Prostate gland (tissue), 2 donors: ENCODE measurements around the gene CNTNAP2. TPM values are rescaled to one million over a fixed set of nuclear protein-coding genes. Genes with fewer than 3 reads are reported as not detected.

Source experiments
- DNase-seq: peaks from one replicate; pipeline ENCODE4 v3.0.0-alpha.2; 2019; ENCODE audit warnings: low spot score
- H3K27ac ChIP-seq, 2 donors: fragments of 200-600 bp; sonication (generic); 2 replicates each; pipeline ENCODE4 v1.5.1; 2017 to 2019
- H3K27me3 ChIP-seq: fragments of 200-600 bp; sonication (generic); replicated peaks from 2 replicates; pipeline ENCODE4 v1.5.1; 2019; ENCODE audit not compliant: insufficient read depth
- H3K36me3 ChIP-seq, 2 donors: fragments of 200-600 bp; sonication (generic); 1 replicate in 1 of 2; 2 replicates in 1 of 2; pipeline versions ENCODE4 v1.5.1 to v1.8.1; 2017 to 2019
- H3K4me1 ChIP-seq: fragments of 200-600 bp; sonication (generic); replicated peaks from 2 replicates; pipeline ENCODE4 v1.5.1; 2019
- H3K4me3 ChIP-seq, 2 donors: fragments of 200-600 bp; sonication (generic); 2 replicates each; pipeline ENCODE4 v1.5.1; 2017 to 2019
- H3K9me3 ChIP-seq: fragments of 200-600 bp; sonication (generic); 2 replicates; pipeline ENCODE4 v1.5.1; 2017
- POLR2A ChIP-seq: fragments of 450-650 bp; IDR thresholded peaks from one replicate; pipeline ENCODE4 v1.6.1; 2016; ENCODE audit warnings: antibody characterized with exemption, mild to moderate bottlenecking
- POLR2AphosphoS5 ChIP-seq: sonication (generic); formaldehyde crosslinking; IDR thresholded peaks from one replicate; pipeline ENCODE4 v1.6.1; 2017; ENCODE audit warnings: antibody characterized with exemption
- WGBS: methylation state at CpG from one replicate; pipeline ENCODE4 v1.1.5; 2018; 5-methylcytosine and 5-hydroxymethylcytosine counted together
- intact Hi-C: fragments of 100-400 bp; cut with DNase I; formaldehyde crosslinking; loops from one replicate; pipeline ENCODE4 v1.14.2; 2022
- total RNA-seq, 2 donors: library from RNA; depleted of rRNA; stranded (reverse); fragments of >200 nt; gene quantifications; one replicate each; pipeline ENCODE4 v1.1.0, GENCODE V29; 2016
- TF ChIP-seq, protein P1 (sequence below), 4 experiments: fragments of 200-600 bp in 2 of 4; fragments of 450-650 bp in 2 of 4; sonication (generic) in 2 of 4; IDR thresholded peaks; 1 replicate in 3 of 4; 2 replicates in 1 of 4; pipeline ENCODE4 v1.5.1; 2016 to 2019; ENCODE audit warnings: antibody characterized with exemption in 4 of 4, mild to moderate bottlenecking in 2 of 4, moderate library complexity in 2 of 4

CNTNAP2 gene
- total RNA-seq, 2 donors from 2014 or later: 10.6 to 43.7 TPM

DNA sequence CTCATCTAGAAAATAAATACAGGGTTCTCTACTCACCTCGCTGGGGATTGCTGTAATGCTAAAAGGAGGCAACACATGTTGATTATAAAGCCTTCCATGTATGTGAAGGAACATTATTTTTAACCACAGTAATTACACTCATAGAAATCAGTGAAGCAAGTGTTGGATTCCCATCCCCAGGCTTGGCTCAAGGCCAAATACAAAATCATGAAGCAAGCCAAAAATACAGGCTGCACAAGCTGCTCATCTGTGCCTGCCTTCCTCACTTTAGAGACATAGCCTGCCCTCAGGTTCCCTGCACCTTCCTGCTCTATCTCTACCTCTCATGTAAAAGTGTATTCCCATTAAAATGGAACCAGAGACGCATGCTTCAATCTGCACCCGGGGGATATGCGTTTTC lies 1396.8 kb downstream of the CNTNAP2 start:
- intact Hi-C loops: no loop called here
- H3K36me3 ChIP-seq: no peaks in the 10 kb centered on the region
- no peak overlapping the region for H3K27ac ChIP-seq
- no peak overlapping the region for H3K4me3 ChIP-seq
- DNase-seq: no peak
- no peaks in the 10 kb centered on the region for H3K4me1 ChIP-seq
- no peak for TF ChIP-seq POLR2AphosphoS5
- TF ChIP-seq, protein P1, sequence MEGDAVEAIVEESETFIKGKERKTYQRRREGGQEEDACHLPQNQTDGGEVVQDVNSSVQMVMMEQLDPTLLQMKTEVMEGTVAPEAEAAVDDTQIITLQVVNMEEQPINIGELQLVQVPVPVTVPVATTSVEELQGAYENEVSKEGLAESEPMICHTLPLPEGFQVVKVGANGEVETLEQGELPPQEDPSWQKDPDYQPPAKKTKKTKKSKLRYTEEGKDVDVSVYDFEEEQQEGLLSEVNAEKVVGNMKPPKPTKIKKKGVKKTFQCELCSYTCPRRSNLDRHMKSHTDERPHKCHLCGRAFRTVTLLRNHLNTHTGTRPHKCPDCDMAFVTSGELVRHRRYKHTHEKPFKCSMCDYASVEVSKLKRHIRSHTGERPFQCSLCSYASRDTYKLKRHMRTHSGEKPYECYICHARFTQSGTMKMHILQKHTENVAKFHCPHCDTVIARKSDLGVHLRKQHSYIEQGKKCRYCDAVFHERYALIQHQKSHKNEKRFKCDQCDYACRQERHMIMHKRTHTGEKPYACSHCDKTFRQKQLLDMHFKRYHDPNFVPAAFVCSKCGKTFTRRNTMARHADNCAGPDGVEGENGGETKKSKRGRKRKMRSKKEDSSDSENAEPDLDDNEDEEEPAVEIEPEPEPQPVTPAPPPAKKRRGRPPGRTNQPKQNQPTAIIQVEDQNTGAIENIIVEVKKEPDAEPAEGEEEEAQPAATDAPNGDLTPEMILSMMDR (IDR thresholded peaks at IDR 0.05): no peak
- no peak for TF ChIP-seq POLR2A
- H3K9me3 ChIP-seq: no peaks in the 10 kb centered on the region
- no peaks in the 10 kb centered on the region for H3K27me3 ChIP-seq
- 71% methylated on average over 4 of the region's 4 CpGs for WGBS

DNA sequence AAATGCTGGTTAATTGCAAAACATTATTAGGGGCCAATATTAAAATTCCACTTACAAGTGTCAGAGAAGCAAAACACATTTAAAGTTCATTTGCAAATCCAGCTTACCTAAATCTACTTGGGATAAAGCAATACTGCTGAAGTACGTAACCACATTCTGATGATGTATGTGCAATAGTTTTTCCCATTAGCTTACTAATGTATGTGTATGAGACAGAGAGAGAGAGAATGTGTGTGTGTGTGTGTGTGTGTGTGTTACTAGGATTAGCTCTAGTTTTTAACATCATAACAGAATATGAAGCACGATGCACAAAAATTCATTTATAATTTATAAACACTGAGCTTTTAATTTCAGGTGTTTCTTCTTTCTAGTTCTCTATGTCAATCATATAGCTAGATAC lies 1399.8 kb downstream of the CNTNAP2 start:
- no peak for DNase-seq
- Histone ChIP-seq H3K4me3 (no peak overlapping the region), H3K27me3 (no peaks in the 10 kb centered on the region), H3K9me3 (no peaks in the 10 kb centered on the region), H3K27ac (no peak overlapping the region), H3K4me1 (no peaks in the 10 kb centered on the region), H3K36me3 (no peaks in the 10 kb centered on the region)
- intact Hi-C loops: no loop called here
- TF ChIP-seq POLR2AphosphoS5 (no peak), POLR2A (no peak)
- TF ChIP-seq, protein P1 (IDR thresholded peaks at IDR 0.05): no peak
- 98% methylated on average over 2 of the region's 2 CpGs for WGBS

DNA sequence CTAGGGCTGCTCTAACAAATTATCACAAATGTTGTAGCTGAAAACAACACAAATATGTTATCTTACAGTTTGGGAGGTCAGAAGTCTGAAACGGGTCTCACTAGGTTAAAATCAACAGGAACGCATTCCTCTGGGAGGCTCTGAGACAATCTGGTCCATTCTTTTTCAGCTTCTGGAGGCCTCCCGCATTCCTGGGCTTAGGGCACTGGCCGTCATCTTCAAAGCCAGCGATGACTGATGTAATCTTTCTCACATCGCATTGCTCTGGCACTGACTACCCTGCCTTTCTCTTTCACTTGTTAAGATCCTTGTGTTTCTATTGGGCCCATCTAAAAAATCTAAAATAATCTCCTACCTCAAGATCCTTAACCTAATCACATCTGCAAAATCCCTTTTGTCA lies 1402.5 kb downstream of the CNTNAP2 start:
- DNase-seq: no peak
- no peak for TF ChIP-seq POLR2A
- TF ChIP-seq, protein P1 (IDR thresholded peaks at IDR 0.05): no peak
- no peak for TF ChIP-seq POLR2AphosphoS5
- Histone ChIP-seq H3K4me3 (no peak overlapping the region), H3K36me3 (no peaks in the 10 kb centered on the region), H3K27ac (no peak overlapping the region), H3K9me3 (no peaks in the 10 kb centered on the region), H3K27me3 (no peaks in the 10 kb centered on the region), H3K4me1 (no peaks in the 10 kb centered on the region)
- intact Hi-C loops: no loop called here
- WGBS: 60% methylated on average over 6 of the region's 6 CpGs

DNA sequence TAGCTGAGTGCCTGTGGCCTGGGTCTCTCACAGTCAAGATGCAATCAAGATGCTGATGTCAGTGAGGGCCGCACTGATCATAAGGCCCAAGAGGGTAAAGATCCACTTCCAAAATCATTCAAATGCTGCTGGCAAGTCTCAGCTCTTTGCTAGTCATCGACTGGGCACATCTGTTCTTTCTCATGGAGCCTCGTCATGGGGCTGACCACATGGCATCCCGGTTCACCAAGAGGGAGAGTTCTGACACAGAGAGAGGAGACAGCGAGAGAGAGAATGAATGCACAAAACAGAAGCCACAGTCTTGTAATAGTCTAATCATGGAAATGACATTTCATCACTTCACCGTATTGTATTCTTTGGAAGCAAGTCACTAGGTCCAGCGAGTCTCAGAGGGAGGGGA lies 1406.5 kb downstream of the CNTNAP2 start:
- no peaks in the 10 kb centered on the region for H3K9me3 ChIP-seq
- 92% methylated on average over 7 of the region's 7 CpGs for WGBS
- H3K27ac ChIP-seq: no peak overlapping the region
- no peak overlapping the region for H3K4me3 ChIP-seq
- no peaks in the 10 kb centered on the region for H3K27me3 ChIP-seq
- TF ChIP-seq POLR2A: no peak
- TF ChIP-seq POLR2AphosphoS5: no peak
- TF ChIP-seq, protein P1 (IDR thresholded peaks at IDR 0.05): no peak
- H3K4me1 ChIP-seq: no peaks in the 10 kb centered on the region
- no peaks in the 10 kb centered on the region for H3K36me3 ChIP-seq
- intact Hi-C loops: no loop called here
- no peak for DNase-seq

DNA sequence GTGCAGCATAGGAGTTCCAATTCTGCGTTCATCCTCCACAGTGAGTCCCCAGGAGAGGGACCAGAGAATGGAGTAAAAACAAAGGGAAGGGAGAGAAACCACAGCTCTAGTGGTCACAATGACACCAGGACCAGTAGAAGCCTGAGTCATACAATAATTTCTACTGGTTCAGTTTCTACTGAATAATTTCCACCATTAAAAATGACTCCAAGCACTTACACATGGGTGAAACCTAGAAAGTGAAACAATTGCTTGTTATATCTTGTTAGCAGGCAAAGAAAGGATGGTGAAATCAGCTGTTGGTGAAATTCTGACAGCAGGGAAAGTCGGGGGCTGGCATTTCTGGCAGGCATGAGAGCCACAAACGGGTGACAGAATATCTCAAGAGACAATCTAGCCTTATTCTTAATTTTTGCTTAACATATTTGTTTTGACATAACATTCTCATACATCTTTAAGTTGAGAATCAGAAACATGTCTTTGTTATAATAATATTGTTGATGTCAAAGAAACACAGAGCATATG lies 1408.2 kb downstream of the CNTNAP2 start:
- intact Hi-C loops: no loop called here
- no peaks in the 10 kb centered on the region for H3K4me1 ChIP-seq
- H3K9me3 ChIP-seq: no peaks in the 10 kb centered on the region
- TF ChIP-seq POLR2A (no peak), POLR2AphosphoS5 (no peak)
- TF ChIP-seq, protein P1 (IDR thresholded peaks at IDR 0.05): no peak
- WGBS: 61% methylated on average over 3 of the region's 3 CpGs
- DNase-seq: no peak
- H3K27me3 ChIP-seq: no peaks in the 10 kb centered on the region
- H3K36me3 ChIP-seq: no peaks in the 10 kb centered on the region
- H3K27ac ChIP-seq: no peak overlapping the region
- no peak overlapping the region for H3K4me3 ChIP-seq
